ENCODE measurements around the gene PTK7.

PTK7 gene

DNA sequence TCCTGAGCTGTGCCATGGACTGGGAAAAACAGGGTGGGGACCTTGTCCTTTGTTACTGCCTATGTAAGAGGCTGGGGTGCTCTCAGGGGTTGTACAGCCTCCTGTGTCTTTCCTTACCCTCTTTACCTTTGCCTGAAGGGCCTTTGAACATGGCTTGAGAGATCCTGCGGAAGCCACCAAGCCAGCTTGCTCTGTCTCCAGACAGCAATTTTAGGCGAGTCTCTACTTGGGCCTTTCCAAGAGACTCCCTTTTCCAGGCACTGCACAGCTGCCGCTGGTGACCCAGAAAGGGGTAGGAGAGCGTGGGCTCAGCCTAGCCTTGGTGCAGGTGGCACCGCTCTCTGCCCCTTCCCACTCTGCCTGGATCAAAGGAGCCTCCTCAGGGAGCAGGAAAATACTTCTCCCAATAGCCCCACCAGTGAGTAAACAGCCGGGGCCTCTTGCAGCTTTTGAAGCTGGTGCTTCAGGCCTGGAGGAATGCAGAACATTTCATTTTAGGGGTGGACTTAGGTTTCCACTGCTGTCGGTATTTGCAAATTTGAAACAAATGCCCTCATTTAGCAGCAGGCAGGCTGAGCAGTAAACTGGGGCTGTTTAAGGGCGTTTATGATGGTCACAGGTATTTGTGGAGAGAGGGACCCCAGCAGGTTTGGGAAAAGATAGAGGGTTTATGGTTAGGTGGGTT lies 13.9 kb downstream of the PTK7 start:
- no peak for DNase-seq (ENCODE audit: low spot score)
- TF ChIP-seq, protein P1, sequence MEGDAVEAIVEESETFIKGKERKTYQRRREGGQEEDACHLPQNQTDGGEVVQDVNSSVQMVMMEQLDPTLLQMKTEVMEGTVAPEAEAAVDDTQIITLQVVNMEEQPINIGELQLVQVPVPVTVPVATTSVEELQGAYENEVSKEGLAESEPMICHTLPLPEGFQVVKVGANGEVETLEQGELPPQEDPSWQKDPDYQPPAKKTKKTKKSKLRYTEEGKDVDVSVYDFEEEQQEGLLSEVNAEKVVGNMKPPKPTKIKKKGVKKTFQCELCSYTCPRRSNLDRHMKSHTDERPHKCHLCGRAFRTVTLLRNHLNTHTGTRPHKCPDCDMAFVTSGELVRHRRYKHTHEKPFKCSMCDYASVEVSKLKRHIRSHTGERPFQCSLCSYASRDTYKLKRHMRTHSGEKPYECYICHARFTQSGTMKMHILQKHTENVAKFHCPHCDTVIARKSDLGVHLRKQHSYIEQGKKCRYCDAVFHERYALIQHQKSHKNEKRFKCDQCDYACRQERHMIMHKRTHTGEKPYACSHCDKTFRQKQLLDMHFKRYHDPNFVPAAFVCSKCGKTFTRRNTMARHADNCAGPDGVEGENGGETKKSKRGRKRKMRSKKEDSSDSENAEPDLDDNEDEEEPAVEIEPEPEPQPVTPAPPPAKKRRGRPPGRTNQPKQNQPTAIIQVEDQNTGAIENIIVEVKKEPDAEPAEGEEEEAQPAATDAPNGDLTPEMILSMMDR (IDR thresholded peaks at IDR 0.05; ENCODE audit: extremely low read depth, missing control alignments) = no peak

DNA sequence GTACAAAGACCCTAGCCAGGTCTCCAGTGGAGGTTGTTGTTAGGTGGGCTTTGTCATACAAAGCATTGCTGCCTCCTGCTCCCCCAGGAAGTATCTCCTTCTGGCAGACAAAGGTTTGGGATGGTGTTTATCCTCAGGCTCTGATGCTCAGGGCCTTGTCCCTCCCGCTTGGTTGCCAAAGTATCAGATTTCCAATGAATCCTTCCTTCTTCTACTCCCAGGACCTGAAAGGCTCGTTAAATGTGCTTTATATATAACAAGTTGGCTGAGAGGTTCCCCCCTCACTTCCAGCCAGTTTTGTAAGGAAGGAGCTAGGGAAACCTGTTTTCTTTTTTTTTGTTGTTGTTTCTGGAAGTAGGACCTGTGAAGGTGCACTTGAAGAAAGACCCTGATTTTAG lies 14.4 kb downstream of the PTK7 start:
- TF ChIP-seq, protein P1 (IDR thresholded peaks at IDR 0.05; ENCODE audit: extremely low read depth, missing control alignments) = no peak
- DNase-seq (ENCODE audit: low spot score) = no peak

DNA sequence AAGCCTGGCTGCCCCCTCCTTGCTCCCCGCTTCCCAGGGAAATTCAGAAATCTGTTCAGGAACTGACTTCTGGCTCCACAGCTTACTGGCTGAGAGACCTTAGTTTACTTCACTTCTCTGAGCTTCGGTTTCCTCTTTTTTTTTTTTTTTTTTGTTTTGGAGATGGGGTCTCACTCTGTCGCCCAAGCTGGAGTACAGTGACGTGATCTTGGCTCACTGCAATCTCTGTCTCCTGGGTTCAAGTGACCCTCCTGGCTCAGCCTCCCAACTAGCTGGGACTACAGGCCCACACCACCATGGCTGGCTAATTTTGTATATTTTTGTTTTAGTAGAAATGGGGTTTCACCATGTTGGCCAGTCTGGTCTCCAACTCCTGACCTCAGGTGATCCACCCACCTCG lies 14.9 kb downstream of the PTK7 start:
- no peak for DNase-seq (ENCODE audit: low spot score)
- TF ChIP-seq, protein P1 (IDR thresholded peaks at IDR 0.05; ENCODE audit: extremely low read depth, missing control alignments) = no peak

DNA sequence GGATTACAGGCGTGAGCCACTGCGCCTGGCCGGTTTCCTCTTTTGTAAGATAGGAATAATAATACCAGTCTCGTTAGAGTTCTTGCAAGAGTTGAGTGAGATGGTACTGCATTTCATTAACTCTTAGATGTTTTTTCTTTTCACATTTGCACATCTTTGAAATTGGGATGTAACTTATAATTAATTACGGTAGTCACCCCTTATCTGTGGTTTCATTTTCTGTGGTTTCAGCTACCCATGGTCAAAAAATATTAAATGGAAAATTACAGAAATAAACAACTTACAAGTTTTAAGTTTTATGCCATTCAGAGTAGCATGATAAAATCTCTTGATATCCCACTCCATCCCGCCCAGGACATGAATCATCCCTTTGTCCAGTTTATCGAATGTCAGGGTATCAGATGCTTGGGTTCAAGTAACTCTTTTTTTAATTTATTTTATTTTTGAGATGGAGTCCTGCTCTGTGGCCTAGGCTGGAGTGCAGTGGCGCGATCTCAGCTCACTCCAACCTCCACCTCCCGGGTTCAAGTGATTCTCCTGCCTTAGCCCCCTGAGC lies 15.4 kb downstream of the PTK7 start:
- no peak for DNase-seq (ENCODE audit: low spot score)
- TF ChIP-seq, protein P1 (IDR thresholded peaks at IDR 0.05; ENCODE audit: extremely low read depth, missing control alignments) = no peak

DNA sequence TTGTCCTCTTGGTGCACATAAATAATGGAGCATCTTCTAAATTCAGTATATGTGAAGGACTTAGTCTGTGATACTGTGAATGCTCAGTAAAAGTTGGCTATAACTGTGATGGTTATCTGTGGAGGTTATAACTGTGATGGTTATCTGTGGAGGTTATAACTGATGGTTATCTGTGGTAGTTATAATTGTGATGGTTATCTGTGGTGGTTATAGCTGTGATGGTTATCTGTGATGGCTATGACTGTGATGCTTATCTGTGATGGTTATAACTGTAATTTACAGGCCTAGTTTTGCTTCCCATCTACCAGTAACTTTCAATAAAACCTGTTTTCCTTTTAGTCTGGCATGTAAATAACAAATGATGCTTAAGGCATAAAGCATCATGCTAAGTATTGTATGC lies 16.5 kb downstream of the PTK7 start:
- TF ChIP-seq, protein P1 (IDR thresholded peaks at IDR 0.05; ENCODE audit: extremely low read depth, missing control alignments) = no peak
- no peak for DNase-seq (ENCODE audit: low spot score)

DNA sequence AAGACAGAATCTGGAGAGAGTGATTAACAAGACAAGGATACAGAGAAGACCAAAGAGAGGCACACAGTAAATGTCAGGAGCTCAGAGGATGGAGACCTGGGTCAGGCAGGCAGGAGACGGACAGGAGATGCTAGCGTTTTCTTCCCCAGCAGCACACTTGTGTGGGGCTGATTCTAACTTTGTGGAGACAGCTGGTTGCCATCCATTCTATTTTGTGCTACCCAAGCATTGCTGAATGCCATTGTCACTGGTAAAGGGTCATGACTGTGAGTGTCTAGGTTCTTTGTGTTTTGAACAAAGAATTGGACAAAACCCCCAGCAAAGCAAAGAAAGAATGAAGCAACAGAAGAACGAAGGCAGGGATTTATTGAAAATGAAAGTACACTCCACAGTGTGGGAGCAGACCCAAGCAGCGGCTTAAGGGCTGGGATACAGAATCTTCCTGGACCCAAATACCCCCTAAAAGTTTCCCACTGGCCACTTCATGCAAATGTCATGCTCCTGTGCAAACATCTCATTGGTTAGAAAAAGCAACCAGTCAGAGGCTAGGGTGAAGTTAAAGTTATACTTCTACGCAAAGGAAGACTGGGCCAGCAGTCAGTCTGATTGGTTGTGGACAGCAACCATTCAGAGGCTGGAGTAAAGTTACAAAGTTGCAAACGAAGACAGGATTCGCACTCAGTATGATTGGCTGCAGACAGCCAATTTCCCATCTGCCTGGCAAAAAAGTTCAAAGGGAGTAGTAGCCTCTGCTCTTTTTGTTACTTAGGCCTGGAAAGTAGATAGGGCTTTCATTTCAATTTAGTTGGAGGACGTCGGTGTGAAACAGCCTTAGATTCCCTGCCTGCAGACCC lies 17.5 kb downstream of the PTK7 start:
- no peak for DNase-seq (ENCODE audit: low spot score)
- TF ChIP-seq, protein P1 (IDR thresholded peaks at IDR 0.05; ENCODE audit: extremely low read depth, missing control alignments) = no peak

DNA sequence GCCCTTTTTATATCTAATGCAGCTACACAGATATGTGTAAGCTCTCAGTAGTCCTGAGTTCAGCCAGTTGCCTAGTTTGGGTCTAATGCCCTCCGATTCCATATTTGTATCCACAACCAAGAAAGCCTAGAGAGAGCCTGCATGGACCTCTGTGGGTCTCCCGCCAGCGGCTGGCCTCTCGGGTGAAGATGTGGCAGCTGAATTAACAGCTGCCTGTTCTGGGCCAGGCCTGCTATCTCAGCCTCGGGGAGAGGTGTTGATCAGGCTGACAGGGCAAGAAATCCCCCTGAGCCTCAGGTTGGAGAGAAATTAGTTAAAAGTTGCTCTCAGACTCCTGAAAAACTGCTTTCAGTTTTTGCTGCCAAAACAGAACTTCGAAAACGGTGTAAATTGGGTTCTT lies 19.8 kb downstream of the PTK7 start:
- no peak for DNase-seq (ENCODE audit: low spot score)
- TF ChIP-seq, protein P1 (IDR thresholded peaks at IDR 0.05; ENCODE audit: extremely low read depth, missing control alignments) = no peak
